Caco-2 (cell line): ENCODE measurements around the gene ABCA4. TPM values are rescaled to one million over a fixed set of nuclear protein-coding genes. Genes with fewer than 3 reads are reported as not detected.

Source experiments
- BruUV-seq: library from RNA; stranded (reverse); fragments of 400-500 nt; replicated peaks from 2 replicates; lab custom pipeline; 2021; lab: Mats Ljungman, UMichigan
- CTCF ChIA-PET: fragments of 300-600 bp; sonication (Branson Sonifier 250); formaldehyde crosslinking; loops from one replicate; lab custom pipeline; 2022; ENCODE audit warnings: antibody characterized with exemption; lab: Charles Lee
- POLR2A ChIA-PET: fragments of 300-600 bp; sonication (Branson Sonifier 250); formaldehyde crosslinking; loops from one replicate; lab custom pipeline; 2022; ENCODE audit warnings: antibody characterized with exemption; lab: Charles Lee
- DNase-seq, 2 experiments: peaks; one replicate each; pipeline versions ENCODE4 v3.0.0 to v3.0.0-alpha.2; 2020 to 2022
- H3K27me3 ChIP-seq: replicated peaks from 2 replicates; pipeline ENCODE4 v1.6.0; 2011; ENCODE audit warnings: low read length; ENCODE audit not compliant: control insufficient read depth, insufficient read depth
- H3K36me3 ChIP-seq: 2 replicates; pipeline ENCODE4 v1.5.1; 2011; ENCODE audit warnings: low read length; ENCODE audit not compliant: control insufficient read depth, insufficient read depth
- H3K4me1 ChIP-seq: fragments of 250-450 bp; sonication (Bioruptor Pico); 2 replicates; pipeline ENCODE4 v1.5.1; 2020; ENCODE audit warnings: mild to moderate bottlenecking
- H3K4me3 ChIP-seq: 2 replicates; pipeline ENCODE4 v1.5.1; 2011; ENCODE audit warnings: low read depth, mild to moderate bottlenecking, control low read depth, low read length
- H3K9me3 ChIP-seq: fragments of 250-450 bp; sonication (Bioruptor Pico); 2 replicates; pipeline ENCODE4 v1.5.1; 2020; ENCODE audit warnings: mild to moderate bottlenecking, moderate library complexity
- H3K27ac Mint-ChIP-seq: one replicate; pipeline ENCODE4 v1.8.0; 2022; ENCODE audit warnings: mixed read lengths; ENCODE audit not compliant: unreplicated experiment
- H3K27me3 Mint-ChIP-seq: one replicate; pipeline ENCODE4 v1.8.0; 2022; ENCODE audit warnings: mixed read lengths; ENCODE audit not compliant: insufficient read depth, unreplicated experiment
- H3K36me3 Mint-ChIP-seq: one replicate; pipeline ENCODE4 v1.8.0; 2022; ENCODE audit warnings: mild to moderate bottlenecking, mixed read lengths; ENCODE audit not compliant: insufficient read depth, unreplicated experiment
- H3K4me1 Mint-ChIP-seq: one replicate; pipeline ENCODE4 v1.8.0; 2022; ENCODE audit warnings: low read depth, mixed read lengths; ENCODE audit not compliant: unreplicated experiment
- H3K4me3 Mint-ChIP-seq: one replicate; pipeline ENCODE4 v1.8.0; 2022; ENCODE audit warnings: mild to moderate bottlenecking, moderate library complexity, mixed read lengths; ENCODE audit not compliant: unreplicated experiment
- H3K9me3 Mint-ChIP-seq: one replicate; pipeline ENCODE4 v1.8.0; 2022; ENCODE audit warnings: mixed read lengths; ENCODE audit not compliant: unreplicated experiment
- intact Hi-C: fragments of 100-400 bp; cut with micrococcal nuclease; formaldehyde crosslinking; loops from one replicate; pipeline ENCODE4 v1.10.0; 2022; ENCODE audit not compliant: unreplicated experiment
- total RNA-seq: library from RNA; stranded (reverse); gene quantifications from 2 replicates; pipeline ENCODE4 v1.2.3, GENCODE V29; 2022
- TF ChIP-seq, protein P1 (sequence below), 2 experiments: fragments of 200-600 bp in 1 of 2; IDR thresholded peaks; 1 replicate in 1 of 2; 2 replicates in 1 of 2; pipeline versions ENCODE4 v1.5.1 to v1.8.0; 2011 to 2022; ENCODE audit warnings: antibody characterized with exemption in 1 of 2, control low read depth in 1 of 2, inconsistent platforms in 1 of 2, low read depth in 1 of 2, low read length in 1 of 2, mild to moderate bottlenecking in 1 of 2, moderate library complexity in 1 of 2; ENCODE audit not compliant: insufficient read depth in 1 of 2, severe bottlenecking in 1 of 2, unreplicated experiment in 1 of 2

Gene ABCA4
- total RNA-seq, 1 experiment from 2014 or later, result 1.8 TPM

- intact Hi-C loops, result no loop called here
- H3K27me3 Mint-ChIP-seq, result no peaks in the 10 kb centered on the region
- no peaks in the 10 kb centered on the region for H3K9me3 ChIP-seq
- no peak overlapping the region for H3K27ac Mint-ChIP-seq
- no TSS peak for BruUV-seq
- no peaks in the 10 kb centered on the region for H3K36me3 ChIP-seq
- TF ChIP-seq, protein P1, sequence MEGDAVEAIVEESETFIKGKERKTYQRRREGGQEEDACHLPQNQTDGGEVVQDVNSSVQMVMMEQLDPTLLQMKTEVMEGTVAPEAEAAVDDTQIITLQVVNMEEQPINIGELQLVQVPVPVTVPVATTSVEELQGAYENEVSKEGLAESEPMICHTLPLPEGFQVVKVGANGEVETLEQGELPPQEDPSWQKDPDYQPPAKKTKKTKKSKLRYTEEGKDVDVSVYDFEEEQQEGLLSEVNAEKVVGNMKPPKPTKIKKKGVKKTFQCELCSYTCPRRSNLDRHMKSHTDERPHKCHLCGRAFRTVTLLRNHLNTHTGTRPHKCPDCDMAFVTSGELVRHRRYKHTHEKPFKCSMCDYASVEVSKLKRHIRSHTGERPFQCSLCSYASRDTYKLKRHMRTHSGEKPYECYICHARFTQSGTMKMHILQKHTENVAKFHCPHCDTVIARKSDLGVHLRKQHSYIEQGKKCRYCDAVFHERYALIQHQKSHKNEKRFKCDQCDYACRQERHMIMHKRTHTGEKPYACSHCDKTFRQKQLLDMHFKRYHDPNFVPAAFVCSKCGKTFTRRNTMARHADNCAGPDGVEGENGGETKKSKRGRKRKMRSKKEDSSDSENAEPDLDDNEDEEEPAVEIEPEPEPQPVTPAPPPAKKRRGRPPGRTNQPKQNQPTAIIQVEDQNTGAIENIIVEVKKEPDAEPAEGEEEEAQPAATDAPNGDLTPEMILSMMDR (IDR thresholded peaks at IDR 0.05; ENCODE audit: insufficient read depth in 1 of 2, low read depth in 1 of 2, low read length in 1 of 2, severe bottlenecking in 1 of 2, unreplicated experiment in 1 of 2), result no peak
- ChIA-PET CTCF (no interaction called here), POLR2A (no interaction called here)
- H3K9me3 Mint-ChIP-seq, result peaks cover 13% of the 10 kb centered on the region
- no peaks in the 10 kb centered on the region for H3K4me1 ChIP-seq
- no peak overlapping the region for H3K4me3 Mint-ChIP-seq
- no peak for DNase-seq
- no peaks in the 10 kb centered on the region for H3K27me3 ChIP-seq
- H3K4me3 ChIP-seq, result no peak overlapping the region
- H3K36me3 Mint-ChIP-seq, result no peaks in the 10 kb centered on the region
- no peaks in the 10 kb centered on the region for H3K4me1 Mint-ChIP-seq
Measured at GRCh38 chr1:93961906-93962305, 159.0 kb downstream of the ABCA4 start.

DNA sequence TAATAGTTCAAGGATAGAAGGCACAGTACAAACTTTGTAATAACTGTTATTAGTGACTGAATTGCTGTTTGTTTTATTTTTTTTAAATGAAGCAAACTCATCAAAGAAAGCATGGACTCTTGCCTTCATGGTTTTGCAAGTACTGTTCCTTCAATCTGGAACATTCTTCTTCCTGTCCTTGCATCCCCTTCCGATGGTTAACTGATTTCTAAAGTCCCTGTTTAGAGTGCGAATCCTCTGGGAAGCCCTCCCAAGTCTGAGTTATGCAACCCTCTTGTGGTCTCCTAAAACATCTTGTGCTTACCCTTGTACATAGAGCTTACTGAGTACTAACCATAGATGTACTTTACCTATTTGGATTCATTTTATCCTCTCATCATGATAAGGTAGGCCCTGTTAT lies 159.5 kb downstream of the ABCA4 start:
- H3K4me3 Mint-ChIP-seq, result no peak overlapping the region
- no peak for DNase-seq
- H3K27ac Mint-ChIP-seq, result no peak overlapping the region
- no peaks in the 10 kb centered on the region for H3K4me1 Mint-ChIP-seq
- intact Hi-C loops, result no loop called here
- peaks cover 13% of the 10 kb centered on the region for H3K9me3 Mint-ChIP-seq
- Histone ChIP-seq H3K36me3 (no peaks in the 10 kb centered on the region), H3K4me1 (no peaks in the 10 kb centered on the region), H3K27me3 (no peaks in the 10 kb centered on the region), H3K9me3 (no peaks in the 10 kb centered on the region), H3K4me3 (no peak overlapping the region)
- CTCF ChIA-PET, result no interaction called here
- no TSS peak for BruUV-seq
- no peaks in the 10 kb centered on the region for H3K27me3 Mint-ChIP-seq
- H3K36me3 Mint-ChIP-seq, result no peaks in the 10 kb centered on the region
- POLR2A ChIA-PET, result no interaction called here
- TF ChIP-seq, protein P1 (IDR thresholded peaks at IDR 0.05; ENCODE audit: insufficient read depth in 1 of 2, low read depth in 1 of 2, low read length in 1 of 2, severe bottlenecking in 1 of 2, unreplicated experiment in 1 of 2), result no peak

DNA sequence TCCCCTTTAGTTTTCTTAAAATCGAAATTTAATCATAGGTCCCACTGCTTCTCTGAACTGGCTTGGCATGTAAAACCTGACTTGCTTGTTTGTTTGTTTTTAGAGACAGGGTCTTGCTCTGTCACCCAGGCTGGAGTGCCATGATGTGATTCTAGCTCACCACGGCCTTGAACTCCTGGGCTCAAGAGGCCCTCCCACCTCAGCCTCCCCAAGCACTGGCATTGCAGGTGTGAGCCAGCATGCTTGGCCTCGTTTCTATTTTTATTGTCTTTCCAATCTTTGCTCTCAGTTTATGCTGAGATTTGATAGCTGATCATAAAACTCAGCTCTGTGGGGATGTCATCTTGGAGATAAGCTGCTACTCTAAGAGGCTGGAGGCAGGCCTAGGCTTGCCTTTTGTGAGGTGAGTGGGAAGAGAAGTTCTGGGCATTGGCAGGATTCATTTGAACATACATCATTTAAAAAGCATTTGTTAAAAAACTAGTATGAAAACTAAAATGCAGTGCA lies 160.3 kb downstream of the ABCA4 start:
- H3K4me1 Mint-ChIP-seq, result no peaks in the 10 kb centered on the region
- CTCF ChIA-PET, result no interaction called here
- Histone ChIP-seq H3K36me3 (no peaks in the 10 kb centered on the region), H3K27me3 (no peaks in the 10 kb centered on the region), H3K9me3 (no peaks in the 10 kb centered on the region; the same call in 1 of the 2 replicates), H3K4me3 (no peak overlapping the region), H3K4me1 (no peaks in the 10 kb centered on the region)
- no peak overlapping the region for H3K4me3 Mint-ChIP-seq
- no peak for DNase-seq
- H3K9me3 Mint-ChIP-seq, result peaks cover 20% of the 10 kb centered on the region
- POLR2A ChIA-PET, result no interaction called here
- H3K36me3 Mint-ChIP-seq, result no peaks in the 10 kb centered on the region
- TF ChIP-seq, protein P1 (IDR thresholded peaks at IDR 0.05; ENCODE audit: insufficient read depth in 1 of 2, low read depth in 1 of 2, low read length in 1 of 2, severe bottlenecking in 1 of 2, unreplicated experiment in 1 of 2), result no peak
- H3K27ac Mint-ChIP-seq, result no peak overlapping the region
- intact Hi-C loops, result no loop called here
- no peaks in the 10 kb centered on the region for H3K27me3 Mint-ChIP-seq
- no TSS peak for BruUV-seq
